Vagina (tissue), 2 donors: ENCODE data around the gene SENP1.
"Not testable (repeated sequence)": the region's sequence is repeated elsewhere in the genome, so short reads cannot be mapped to it uniquely, and the experiment has no call there.

Experiments
- POLR2A ChIP-seq, 2 donors: fragments of 450-650 bp; IDR thresholded peaks; one replicate each; pipeline ENCODE4 v1.6.1; 2017; ENCODE audit warnings: antibody characterized with exemption in 2 of 2, mild to moderate bottlenecking in 2 of 2, moderate library complexity in 2 of 2
- TF ChIP-seq, protein P1 (sequence below), 3 experiments: fragments of 450-650 bp in 2 of 3; fragments of 200-600 bp in 1 of 3; sonication (generic) in 1 of 3; IDR thresholded peaks; one replicate each; pipeline ENCODE4 v1.5.1; 2017 to 2019; ENCODE audit warnings: antibody characterized with exemption in 3 of 3, mild to moderate bottlenecking in 2 of 3, moderate library complexity in 2 of 3

DNA sequence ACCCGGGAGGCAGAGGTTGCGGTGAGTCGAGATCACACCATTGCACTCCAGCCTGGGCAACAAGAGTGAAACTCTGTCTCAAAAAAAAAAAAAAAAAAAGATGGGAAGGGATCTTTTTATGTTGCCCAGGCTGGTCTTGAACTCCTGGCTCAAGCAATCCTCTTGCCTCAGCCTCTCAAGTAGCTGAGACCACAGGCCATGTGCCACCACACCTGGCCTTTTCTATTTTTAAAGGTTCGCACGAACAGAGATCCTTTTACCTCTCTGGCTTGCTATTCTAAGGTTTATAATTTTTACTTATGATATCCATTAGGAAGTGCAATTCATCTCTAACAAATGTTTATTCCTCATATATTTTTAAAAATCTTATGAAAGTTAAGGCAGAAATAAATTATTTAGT lies 19.7 kb upstream of the SENP1 start:
- TF ChIP-seq, protein P1, sequence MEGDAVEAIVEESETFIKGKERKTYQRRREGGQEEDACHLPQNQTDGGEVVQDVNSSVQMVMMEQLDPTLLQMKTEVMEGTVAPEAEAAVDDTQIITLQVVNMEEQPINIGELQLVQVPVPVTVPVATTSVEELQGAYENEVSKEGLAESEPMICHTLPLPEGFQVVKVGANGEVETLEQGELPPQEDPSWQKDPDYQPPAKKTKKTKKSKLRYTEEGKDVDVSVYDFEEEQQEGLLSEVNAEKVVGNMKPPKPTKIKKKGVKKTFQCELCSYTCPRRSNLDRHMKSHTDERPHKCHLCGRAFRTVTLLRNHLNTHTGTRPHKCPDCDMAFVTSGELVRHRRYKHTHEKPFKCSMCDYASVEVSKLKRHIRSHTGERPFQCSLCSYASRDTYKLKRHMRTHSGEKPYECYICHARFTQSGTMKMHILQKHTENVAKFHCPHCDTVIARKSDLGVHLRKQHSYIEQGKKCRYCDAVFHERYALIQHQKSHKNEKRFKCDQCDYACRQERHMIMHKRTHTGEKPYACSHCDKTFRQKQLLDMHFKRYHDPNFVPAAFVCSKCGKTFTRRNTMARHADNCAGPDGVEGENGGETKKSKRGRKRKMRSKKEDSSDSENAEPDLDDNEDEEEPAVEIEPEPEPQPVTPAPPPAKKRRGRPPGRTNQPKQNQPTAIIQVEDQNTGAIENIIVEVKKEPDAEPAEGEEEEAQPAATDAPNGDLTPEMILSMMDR (IDR thresholded peaks at IDR 0.05) = not testable (repeated sequence)
- TF ChIP-seq POLR2A (IDR thresholded peaks at IDR 0.05) = not testable (repeated sequence)
